ENCODE results near the gene PCDH15. TPM values are rescaled to one million over a fixed set of nuclear protein-coding genes. Genes with fewer than 3 reads are reported as not detected.

The PCDH15 gene
- total RNA-seq, 4 donors from 2014 or later: 0.70 to 2.3 TPM; not detected in 2

- Histone ChIP-seq H3K4me1 (no peaks in the 10 kb centered on the region), H3K4me3 (no peak overlapping the region), H3K27ac (no peak overlapping the region), H3K36me3 (no peaks in the 10 kb centered on the region), H3K27me3 (no peaks in the 10 kb centered on the region), H3K9me3 (no peaks in the 10 kb centered on the region)
- intact Hi-C loops (cut with DNase I; ENCODE audit: low total_unique reads): no loop called here
- no peak for DNase-seq
- TF ChIP-seq POLR2A (IDR thresholded peaks at IDR 0.05) (no peak), CTCF (IDR thresholded peaks at IDR 0.05) (no peak)
Observed at GRCh38 chr10:54009672-54010071, 791.4 kb downstream of the PCDH15 start.

- H3K9me3 ChIP-seq: no peaks in the 10 kb centered on the region
Observed at GRCh38 chr10:54002077-54002476, 799.0 kb downstream of the PCDH15 start.

GRCh38 chr10:53997953-53998352 lies 803.1 kb downstream of the PCDH15 start:
- no peaks in the 10 kb centered on the region for H3K9me3 ChIP-seq
- no peaks in the 10 kb centered on the region for H3K27me3 ChIP-seq
- H3K4me3 ChIP-seq: no peak overlapping the region
- H3K36me3 ChIP-seq: no peaks in the 10 kb centered on the region
- H3K4me1 ChIP-seq: no peaks in the 10 kb centered on the region
- intact Hi-C loops (cut with DNase I; ENCODE audit: low total_unique reads): no loop called here
- no peak for DNase-seq
- TF ChIP-seq CTCF (IDR thresholded peaks at IDR 0.05): no peak
- no peak overlapping the region for H3K27ac ChIP-seq

More at GRCh38 chr10:54002077-54002476, 799.0 kb downstream of the PCDH15 start:
- Histone ChIP-seq H3K4me3 (no peak overlapping the region), H3K27ac (no peak overlapping the region), H3K27me3 (no peaks in the 10 kb centered on the region), H3K4me1 (no peaks in the 10 kb centered on the region), H3K36me3 (no peaks in the 10 kb centered on the region)
- intact Hi-C loops (cut with DNase I; ENCODE audit: low total_unique reads): no loop called here
- no peak for DNase-seq
- no peak for TF ChIP-seq CTCF (IDR thresholded peaks at IDR 0.05)

GRCh38 chr10:53990799-53991238 lies 810.2 kb downstream of the PCDH15 start:
- Histone ChIP-seq H3K4me1 (no peaks in the 10 kb centered on the region), H3K27ac (no peak overlapping the region), H3K36me3 (no peaks in the 10 kb centered on the region), H3K9me3 (no peaks in the 10 kb centered on the region), H3K4me3 (no peak overlapping the region), H3K27me3 (no peaks in the 10 kb centered on the region)
- TF ChIP-seq POLR2A (IDR thresholded peaks at IDR 0.05) (no peak), CTCF (IDR thresholded peaks at IDR 0.05) (no peak)
- no peak for DNase-seq
- intact Hi-C loops (cut with DNase I; ENCODE audit: low total_unique reads): no loop called here

GRCh38 chr10:53983431-53983830 lies 817.6 kb downstream of the PCDH15 start:
- Histone ChIP-seq H3K36me3 (no peaks in the 10 kb centered on the region), H3K27me3 (no peaks in the 10 kb centered on the region), H3K4me1 (no peaks in the 10 kb centered on the region), H3K27ac (no peak overlapping the region), H3K9me3 (no peaks in the 10 kb centered on the region), H3K4me3 (no peak overlapping the region)
- intact Hi-C loops (cut with DNase I; ENCODE audit: low total_unique reads): no loop called here
- TF ChIP-seq POLR2A (IDR thresholded peaks at IDR 0.05): no peak
- no peak for TF ChIP-seq CTCF (IDR thresholded peaks at IDR 0.05)
- DNase-seq: no peak
